Endothelial cell of umbilical vein (primary cell): ENCODE measurements around the gene EXOC6. TPM values are rescaled to one million over a fixed set of nuclear protein-coding genes. Genes with fewer than 3 reads are reported as not detected.

ENCODE experiments used
- BruUV-seq: library from RNA; stranded (reverse); fragments of 400-500 nt; replicated peaks from 2 replicates; lab custom pipeline; 2021; lab: Mats Ljungman, UMichigan
- CTCF ChIA-PET: fragments of 300-600, 350-600 bp; sonication (Branson Sonifier 250); formaldehyde crosslinking; loops from one replicate; lab custom pipeline; 2021; ENCODE audit warnings: antibody characterized with exemption, inconsistent platforms; lab: Charles Lee
- POLR2A ChIA-PET: fragments of 300-600, 350-600 bp; sonication (Branson Sonifier 250); formaldehyde crosslinking; loops from one replicate; lab custom pipeline; 2021; ENCODE audit warnings: antibody characterized with exemption, inconsistent platforms; lab: Charles Lee
- DNase-seq: peaks from one replicate; pipeline ENCODE4 v3.0.0-alpha.2; 2011; ENCODE audit warnings: low read depth, low spot score
- FAIRE-seq: peaks from 2 replicates; lab custom pipeline; 2011; peaks lifted over from hg19 to GRCh38; lab: Jason Lieb, UNC
- H2AFZ ChIP-seq: 2 replicates; pipeline ENCODE4 v1.6.0; 2012; ENCODE audit warnings: low read depth, low read length, control low read depth, inconsistent platforms
- H3K27ac ChIP-seq: 2 replicates; pipeline ENCODE4 v1.5.1; 2011; ENCODE audit warnings: low read depth, mild to moderate bottlenecking, control low read depth, low read length, moderate library complexity; ENCODE audit not compliant: insufficient read depth
- H3K27me3 ChIP-seq, 2 experiments: 2 replicates each; pipeline versions ENCODE4 v1.6.0 to v1.6.1; 2011; ENCODE audit warnings: low read length in 2 of 2, mixed read lengths in 1 of 2; ENCODE audit not compliant: control insufficient read depth in 2 of 2, insufficient read depth in 2 of 2
- H3K36me3 ChIP-seq, 2 experiments: 2 replicates in 1 of 2; 3 replicates in 1 of 2; pipeline ENCODE4 v1.5.1; 2011; ENCODE audit warnings: low read length in 2 of 2, mild to moderate bottlenecking in 1 of 2, moderate library complexity in 1 of 2; ENCODE audit not compliant: control insufficient read depth in 2 of 2, insufficient read depth in 2 of 2; ENCODE audit errors: extremely low read depth in 1 of 2
- H3K4me1 ChIP-seq: 3 replicates; pipeline ENCODE4 v1.5.1; 2011; ENCODE audit warnings: mild to moderate bottlenecking, low read length; ENCODE audit not compliant: control insufficient read depth, insufficient read depth; ENCODE audit errors: extremely low read depth
- H3K4me2 ChIP-seq: 2 replicates; pipeline ENCODE4 v1.6.1; 2011; ENCODE audit warnings: low read length, control low read depth, mixed read lengths; ENCODE audit not compliant: insufficient read depth
- H3K4me3 ChIP-seq, 3 experiments: fragments of 200-600 bp in 1 of 3; sonication (generic), shearing (Covaris generic) in 1 of 3; replicated peaks in 1 of 3; 2 replicates each; pipeline ENCODE4 v1.5.1; 2011 to 2016; ENCODE audit warnings: control low read depth in 3 of 3, low read length in 3 of 3, mild to moderate bottlenecking in 2 of 3, inconsistent platforms in 1 of 3, low read depth in 1 of 3, moderate library complexity in 1 of 3; ENCODE audit not compliant: insufficient read depth in 1 of 3
- H3K79me2 ChIP-seq: 2 replicates; pipeline ENCODE4 v1.6.0; 2012; ENCODE audit warnings: low read length, inconsistent platforms; ENCODE audit not compliant: control insufficient read depth, insufficient read depth
- H3K9ac ChIP-seq: replicated peaks from 2 replicates; pipeline ENCODE3; 2011; ENCODE audit warnings: low read length, control low read depth; ENCODE audit not compliant: insufficient read depth; ENCODE audit errors: extremely low read depth
- H3K9me1 ChIP-seq: replicated peaks from 3 replicates; pipeline ENCODE4 v1.6.0; 2011; ENCODE audit warnings: mild to moderate bottlenecking, low read length; ENCODE audit not compliant: control insufficient read depth, insufficient read depth; ENCODE audit errors: extremely low read depth
- H3K9me3 ChIP-seq: replicated peaks from 2 replicates; pipeline ENCODE4 v1.5.1; 2012; ENCODE audit warnings: low read length, inconsistent platforms; ENCODE audit not compliant: control insufficient read depth, insufficient read depth
- H4K20me1 ChIP-seq: replicated peaks from 2 replicates; pipeline ENCODE3; 2011; ENCODE audit warnings: mild to moderate bottlenecking, low read length; ENCODE audit not compliant: control insufficient read depth, insufficient read depth; ENCODE audit errors: extremely low read depth
- EZH2 ChIP-seq: IDR thresholded peaks from 2 replicates; pipeline ENCODE4 v1.6.1; 2012; ENCODE audit warnings: borderline replicate concordance, low read depth, mild to moderate bottlenecking, moderate library complexity, low read length, inconsistent platforms; ENCODE audit not compliant: severe bottlenecking
- FOS ChIP-seq: IDR thresholded peaks from 2 replicates; pipeline ENCODE4 v1.6.1; 2011; ENCODE audit warnings: mild to moderate bottlenecking, low read length, moderate library complexity, borderline replicate concordance; ENCODE audit not compliant: insufficient read depth
- GATA2 ChIP-seq: IDR thresholded peaks from 2 replicates; pipeline ENCODE4 v1.7.0; 2011; ENCODE audit warnings: low read depth, mild to moderate bottlenecking, moderate library complexity, mixed read lengths, low read length; ENCODE audit not compliant: insufficient read length, insufficient read depth
- JUN ChIP-seq: IDR thresholded peaks from 2 replicates; pipeline ENCODE4 v1.6.1; 2011; ENCODE audit warnings: borderline replicate concordance, low read depth; ENCODE audit not compliant: insufficient read length, insufficient read depth
- MYC ChIP-seq: IDR thresholded peaks from one replicate; pipeline ENCODE4 v1.6.1; 2011; ENCODE audit warnings: mild to moderate bottlenecking, low read depth, low read length
- POLR2A ChIP-seq: IDR thresholded peaks from 2 replicates; pipeline ENCODE4 v1.6.1; 2012; ENCODE audit warnings: low read depth, mild to moderate bottlenecking, control low read depth, low read length
- POLR2AphosphoS5 ChIP-seq: IDR thresholded peaks from 2 replicates; pipeline ENCODE4 v1.6.1; 2012; ENCODE audit warnings: low read depth, mild to moderate bottlenecking, control low read depth, low read length, moderate library complexity; ENCODE audit not compliant: insufficient read depth
- dilution Hi-C: fragments of 300-500 bp; cut with MboI; formaldehyde crosslinking; loops from one replicate; pipeline ENCODE4 v1.15.0; 2019; ENCODE audit warnings: low sequenced_read_pairs; ENCODE audit not compliant: extremely low pct_ligation_motif_present
- intact Hi-C: fragments of 100-400 bp; cut with micrococcal nuclease; formaldehyde crosslinking; loops from one replicate; pipeline ENCODE4 v1.10.0; 2022
- polyA plus RNA-seq, 4 experiments: library from polyadenylated mRNA; depleted of rRNA in 3 of 4; stranded (reverse) in 3 of 4; unstranded in 1 of 4; fragments of >200 nt; gene quantifications; 2 replicates each; pipeline versions ENCODE4 v1.2.1 to v1.2.3, GENCODE V29; 2011 to 2012; ENCODE audit warnings: missing spikeins in 1 of 4
- total RNA-seq: library from RNA; stranded (reverse); gene quantifications from 2 replicates; pipeline ENCODE4 v1.2.3, GENCODE V29; 2021
- TF ChIP-seq, protein P1 (sequence below), 2 donors: IDR thresholded peaks; 1 replicate in 1 of 2; 2 replicates in 1 of 2; pipeline ENCODE4 v1.5.1; 2011; ENCODE audit warnings: low read length in 2 of 2, mild to moderate bottlenecking in 2 of 2, moderate library complexity in 2 of 2, control low read depth in 1 of 2, inconsistent platforms in 1 of 2, low read depth in 1 of 2; ENCODE audit not compliant: insufficient read depth in 1 of 2; ENCODE audit errors: extremely low read depth in 1 of 2
- TF ChIP-seq, protein P2 (sequence below): IDR thresholded peaks from 2 replicates; pipeline ENCODE4 v1.6.1; 2011; ENCODE audit not compliant: insufficient read depth, insufficient read length

EXOC6 gene
- total and polyA plus RNA-seq, 2 donors (not counting 3 experiments of a cell fraction or from before 2014, with no cell fraction given), result 72.6 to 108 TPM

DNA sequence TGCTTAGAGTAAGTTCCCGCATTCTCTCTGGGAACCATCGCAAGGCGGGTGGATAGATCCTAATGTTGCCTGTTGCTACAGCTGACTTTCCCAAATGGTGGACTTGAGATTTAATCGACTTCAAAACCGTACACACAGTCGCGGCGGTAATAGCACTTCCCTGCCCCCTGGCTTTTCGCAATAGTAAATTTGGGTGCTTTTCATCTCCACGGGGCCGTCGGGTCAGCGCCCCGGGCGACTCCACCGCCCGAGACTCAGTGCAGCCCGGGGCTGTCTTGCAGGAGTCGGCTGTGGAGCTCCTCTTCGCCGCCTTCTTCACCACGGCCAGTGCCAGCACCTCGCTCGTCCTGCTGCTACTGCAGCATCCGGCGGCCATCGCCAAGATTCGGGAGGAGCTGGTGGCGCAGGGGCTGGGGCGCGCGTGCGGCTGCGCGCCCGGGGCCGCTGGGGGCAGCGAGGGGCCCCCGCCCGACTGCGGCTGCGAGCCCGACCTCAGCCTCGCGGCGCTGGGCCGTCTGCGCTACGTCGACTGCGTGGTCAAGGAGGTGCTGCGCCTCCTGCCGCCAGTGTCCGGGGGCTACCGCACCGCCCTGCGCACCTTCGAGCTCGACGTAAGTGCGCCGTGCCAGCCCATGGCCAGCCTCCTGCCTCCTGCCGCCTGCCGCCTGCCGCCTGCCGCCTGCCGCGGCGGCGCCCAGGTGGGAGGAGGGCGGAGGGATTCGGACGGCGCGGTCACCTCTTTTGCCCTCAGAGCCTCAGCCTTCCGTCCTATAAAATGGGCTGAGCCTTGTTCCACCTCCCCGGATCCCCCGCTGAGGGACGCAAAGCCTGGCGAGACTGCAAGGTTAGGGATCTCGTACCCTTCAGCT lies 217.6 kb downstream of the EXOC6 start:
- H2AFZ ChIP-seq, result no peak overlapping the region
- no peaks in the 10 kb centered on the region for H3K9me1 ChIP-seq
- H3K4me3 ChIP-seq, result no peak overlapping the region
- ChIA-PET CTCF (interaction anchor here (1.5 kb wide), 1 partner anchor 9 kb away, joined by 5 read pairs; no protein-coding TSS in a partner anchor), POLR2A (no interaction called here)
- DNase-seq (no peak), FAIRE-seq (no peak)
- H3K79me2 ChIP-seq, result no peaks in the 10 kb centered on the region
- TF ChIP-seq, protein P1, sequence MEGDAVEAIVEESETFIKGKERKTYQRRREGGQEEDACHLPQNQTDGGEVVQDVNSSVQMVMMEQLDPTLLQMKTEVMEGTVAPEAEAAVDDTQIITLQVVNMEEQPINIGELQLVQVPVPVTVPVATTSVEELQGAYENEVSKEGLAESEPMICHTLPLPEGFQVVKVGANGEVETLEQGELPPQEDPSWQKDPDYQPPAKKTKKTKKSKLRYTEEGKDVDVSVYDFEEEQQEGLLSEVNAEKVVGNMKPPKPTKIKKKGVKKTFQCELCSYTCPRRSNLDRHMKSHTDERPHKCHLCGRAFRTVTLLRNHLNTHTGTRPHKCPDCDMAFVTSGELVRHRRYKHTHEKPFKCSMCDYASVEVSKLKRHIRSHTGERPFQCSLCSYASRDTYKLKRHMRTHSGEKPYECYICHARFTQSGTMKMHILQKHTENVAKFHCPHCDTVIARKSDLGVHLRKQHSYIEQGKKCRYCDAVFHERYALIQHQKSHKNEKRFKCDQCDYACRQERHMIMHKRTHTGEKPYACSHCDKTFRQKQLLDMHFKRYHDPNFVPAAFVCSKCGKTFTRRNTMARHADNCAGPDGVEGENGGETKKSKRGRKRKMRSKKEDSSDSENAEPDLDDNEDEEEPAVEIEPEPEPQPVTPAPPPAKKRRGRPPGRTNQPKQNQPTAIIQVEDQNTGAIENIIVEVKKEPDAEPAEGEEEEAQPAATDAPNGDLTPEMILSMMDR (IDR thresholded peaks at IDR 0.05; ENCODE audit: extremely low read depth in 1 of 2, insufficient read depth in 1 of 2, low read depth in 1 of 2, low read length in 2 of 2), result no peak
- no peak for TF ChIP-seq FOS
- TF ChIP-seq MYC, result no peak
- TF ChIP-seq, protein P2, sequence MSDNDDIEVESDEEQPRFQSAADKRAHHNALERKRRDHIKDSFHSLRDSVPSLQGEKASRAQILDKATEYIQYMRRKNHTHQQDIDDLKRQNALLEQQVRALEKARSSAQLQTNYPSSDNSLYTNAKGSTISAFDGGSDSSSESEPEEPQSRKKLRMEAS, result no peak
- no peak for TF ChIP-seq JUN
- no peak for TF ChIP-seq GATA2
- no peak for TF ChIP-seq POLR2A
- TF ChIP-seq POLR2AphosphoS5, result no peak
- no peak for TF ChIP-seq EZH2
- H3K27ac ChIP-seq, result no peak overlapping the region
- peaks cover 0 to 36% of the 10 kb centered on the region in 2 experiments for H3K36me3 ChIP-seq
- peaks cover 18% of the 10 kb centered on the region for H3K4me1 ChIP-seq
- H4K20me1 ChIP-seq, result peaks cover 3% of the 10 kb centered on the region
- H3K27me3 ChIP-seq, result peaks cover 4 to 5% of the 10 kb centered on the region in 2 experiments
- intact Hi-C loops (loop anchor here (10.0 kb wide), 1 partner anchor 221 kb away; the partner anchor contains the start of gene EXOC6), dilution Hi-C loops (no loop called here)
- H3K9ac ChIP-seq, result no peak overlapping the region
- no TSS peak for BruUV-seq
- H3K4me2 ChIP-seq, result no peak overlapping the region
- no peaks in the 10 kb centered on the region for H3K9me3 ChIP-seq
